Activated CD4-positive, alpha-beta T cell treated with anti-CD3 and anti-CD28 coated beads, Interleukin-2, amount 50 U/mL, for 16 hours (primary cell): ENCODE measurements around the gene PIK3R2.
"Not testable (repeated sequence)": the region's sequence is repeated elsewhere in the genome, so short reads cannot be mapped to it uniquely, and the experiment has no call there.

Source experiments
- DNase-seq: peaks from one replicate; pipeline ENCODE4 v3.0.0-alpha.2; 2020

Gene PIK3R2

DNA sequence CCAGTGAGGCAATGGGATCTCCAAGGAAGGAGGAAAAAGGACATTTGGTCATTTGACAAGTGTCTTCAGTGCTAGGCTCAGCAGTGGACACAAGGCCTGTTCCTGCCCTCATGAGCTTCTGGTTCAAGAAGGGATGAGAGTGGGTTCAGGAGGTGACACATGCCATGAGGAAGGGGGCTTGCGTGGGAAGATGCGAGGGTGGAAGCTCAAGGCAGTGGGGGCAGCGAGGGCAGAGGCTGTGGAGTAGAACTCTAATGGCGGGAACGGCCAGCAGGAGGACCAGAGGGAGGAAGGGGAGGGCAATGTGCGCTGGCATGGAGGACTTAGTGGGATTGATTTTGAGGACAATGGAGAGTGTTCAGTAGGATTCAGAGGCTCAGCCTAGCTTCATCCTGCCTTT is 3.3 kb downstream of the PIK3R2 start:
- DNase-seq, result no peak

- no peak for DNase-seq
Measured at GRCh38 chr19:18156841-18157464, 4.0 kb downstream of the PIK3R2 start.

- DNase-seq, result no peak
Measured at GRCh38 chr19:18157465-18158063, 4.6 kb downstream of the PIK3R2 start.

- no peak for DNase-seq
Measured at GRCh38 chr19:18158467-18158866, 5.5 kb downstream of the PIK3R2 start.

DNA sequence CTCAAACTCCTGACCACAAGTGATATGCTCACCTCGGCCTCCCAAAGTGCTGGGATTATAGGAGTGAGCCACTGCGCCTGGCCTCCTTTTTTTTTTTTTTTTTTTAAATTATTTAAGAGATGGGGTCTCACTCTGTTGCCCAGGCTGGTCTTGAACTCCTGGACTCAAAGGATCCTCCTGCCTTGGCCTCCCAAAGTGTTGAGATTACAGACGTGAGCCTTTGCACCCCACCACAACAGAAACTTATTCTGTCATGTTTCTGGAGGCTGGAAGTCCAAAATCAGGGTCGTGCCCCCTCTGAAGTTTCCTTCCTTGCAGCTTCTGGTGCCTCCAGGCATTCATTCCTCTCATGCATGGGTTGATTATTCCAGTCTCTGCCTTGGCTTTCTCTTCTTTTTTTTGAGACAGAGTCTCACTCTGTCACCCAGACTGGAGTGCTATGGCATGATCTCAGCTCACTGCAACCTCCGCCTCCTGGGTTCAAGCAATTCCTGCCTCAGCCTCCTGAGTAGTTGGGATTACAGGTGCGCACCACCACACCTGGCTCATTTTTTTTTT is 6.2 kb downstream of the PIK3R2 start:
- not testable (repeated sequence) for DNase-seq

- no peak for DNase-seq
Measured at GRCh38 chr19:18159810-18160209, 6.8 kb downstream of the PIK3R2 start.

DNA sequence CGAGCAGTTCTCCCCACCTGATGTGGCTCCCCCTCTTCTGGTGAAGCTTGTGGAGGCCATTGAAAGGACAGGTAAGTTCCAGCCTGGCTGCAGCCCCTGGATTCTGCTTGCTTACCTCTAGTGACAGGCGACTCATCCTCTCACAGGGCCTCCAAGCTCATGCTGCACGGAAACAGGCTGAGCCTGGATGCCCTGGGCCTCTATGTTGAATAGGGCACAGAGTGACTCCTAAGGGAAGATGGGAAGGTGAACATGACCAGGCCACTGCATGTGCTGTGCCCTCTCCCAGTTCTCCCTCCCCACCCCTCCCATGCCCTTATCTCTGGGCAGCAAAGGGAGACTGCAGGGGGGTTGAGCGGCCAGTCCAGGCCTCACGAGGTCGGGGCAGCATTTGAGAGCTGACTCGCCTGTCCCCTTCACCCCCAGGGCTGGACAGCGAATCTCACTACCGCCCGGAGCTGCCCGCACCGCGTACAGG is 7.6 kb downstream of the PIK3R2 start:
- no peak for DNase-seq

GRCh38 chr19:18160971-18161635 is 8.1 kb downstream of the PIK3R2 start:
- DNase-seq, result peak; percentile 80

- DNase-seq, result no peak
Measured at GRCh38 chr19:18161636-18162002, 8.7 kb downstream of the PIK3R2 start.

DNA sequence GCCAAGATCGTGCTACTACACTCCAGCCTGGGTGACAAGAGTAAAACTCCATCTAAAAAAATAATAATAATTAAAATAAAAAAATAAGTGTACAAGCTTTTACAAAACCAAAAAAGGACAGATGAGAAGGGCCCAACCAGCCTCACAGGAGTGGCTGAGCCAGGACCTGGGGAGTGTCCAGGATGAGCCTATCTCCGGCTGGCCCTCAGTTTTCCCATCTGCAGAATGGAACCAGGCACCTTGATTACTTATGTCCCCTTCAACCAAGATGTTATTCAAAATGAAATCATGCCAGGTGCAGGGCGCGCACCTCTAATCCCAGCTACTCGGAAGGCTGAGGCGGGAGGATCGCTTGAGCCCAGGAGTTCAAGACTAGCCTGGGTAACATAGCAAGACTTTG is 11.1 kb downstream of the PIK3R2 start:
- no peak for DNase-seq

- DNase-seq, result no peak
Measured at GRCh38 chr19:18165794-18166544, 13.0 kb downstream of the PIK3R2 start.

- no peak for DNase-seq
Measured at GRCh38 chr19:18167011-18167410, 14.0 kb downstream of the PIK3R2 start.

GRCh38 chr19:18167975-18168645 is 15.1 kb downstream of the PIK3R2 start:
- peak; percentile 71 for DNase-seq

- DNase-seq, result no peak
Measured at GRCh38 chr19:18168673-18169381, 15.9 kb downstream of the PIK3R2 start.

DNA sequence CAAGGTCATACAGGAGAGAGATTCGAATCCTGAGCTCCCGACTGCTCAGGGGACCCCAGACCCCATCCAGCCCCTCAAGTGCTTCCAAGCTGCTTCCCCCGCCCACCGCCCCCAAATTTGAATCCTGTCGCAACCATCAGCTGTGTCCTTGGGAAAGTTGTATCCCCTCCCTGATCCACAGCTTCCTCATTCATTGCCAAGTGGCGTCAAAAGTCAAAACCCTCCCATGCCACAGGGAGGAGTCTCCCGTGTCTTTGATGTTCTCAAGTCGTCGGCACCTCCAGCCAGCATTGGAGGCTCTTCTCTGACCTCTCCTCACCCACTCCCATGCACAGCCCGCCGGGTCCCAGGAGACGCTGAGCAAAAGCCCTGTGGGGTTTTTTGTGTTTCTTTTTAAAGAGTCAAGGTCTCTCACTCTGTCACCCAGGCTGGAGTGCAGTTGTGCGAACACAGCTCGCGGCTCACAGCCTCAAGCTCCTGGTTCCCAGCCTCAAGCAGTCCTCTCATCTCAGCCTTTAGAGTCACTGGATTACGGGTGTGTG is 17.8 kb downstream of the PIK3R2 start:
- no peak for DNase-seq

- DNase-seq, result no peak
Measured at GRCh38 chr19:18171605-18172327, 18.8 kb downstream of the PIK3R2 start.

DNA sequence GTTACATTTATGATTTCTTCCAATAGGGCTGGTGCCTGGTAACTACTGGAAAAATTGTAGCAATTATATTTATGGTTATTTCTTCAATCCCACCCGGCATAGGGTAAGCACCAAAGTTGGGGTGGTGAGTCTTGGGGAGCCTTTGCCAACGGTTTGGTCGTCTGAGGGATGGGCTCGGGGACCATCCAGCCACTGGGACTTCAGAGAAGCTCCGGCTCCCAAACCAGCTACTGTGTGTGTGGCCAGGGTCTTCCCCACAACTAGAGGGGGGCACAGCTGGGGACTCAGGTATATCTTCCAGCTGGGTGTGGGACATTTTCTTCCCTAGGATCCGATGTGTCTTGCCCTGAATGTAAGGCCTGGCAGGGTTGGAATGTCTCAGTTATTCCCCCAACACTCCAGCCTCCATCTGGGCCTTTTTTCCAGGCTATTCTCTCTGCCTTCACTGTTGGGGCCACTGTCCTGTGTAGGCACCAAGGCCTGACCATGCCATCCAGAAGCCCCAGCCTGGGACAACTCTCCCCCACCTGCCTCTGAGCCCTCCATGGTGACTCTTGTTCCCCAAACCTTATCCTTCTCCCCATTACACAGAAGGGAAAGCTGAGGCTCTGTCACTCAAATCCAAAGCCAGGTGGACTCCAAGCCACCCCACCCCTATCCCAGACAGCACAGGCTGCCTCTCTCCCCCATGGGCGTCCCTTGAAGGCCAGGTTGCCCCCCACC is 19.5 kb downstream of the PIK3R2 start:
- no peak for DNase-seq

- DNase-seq, result no peak
Measured at GRCh38 chr19:18173054-18173571, 20.1 kb downstream of the PIK3R2 start.

DNA sequence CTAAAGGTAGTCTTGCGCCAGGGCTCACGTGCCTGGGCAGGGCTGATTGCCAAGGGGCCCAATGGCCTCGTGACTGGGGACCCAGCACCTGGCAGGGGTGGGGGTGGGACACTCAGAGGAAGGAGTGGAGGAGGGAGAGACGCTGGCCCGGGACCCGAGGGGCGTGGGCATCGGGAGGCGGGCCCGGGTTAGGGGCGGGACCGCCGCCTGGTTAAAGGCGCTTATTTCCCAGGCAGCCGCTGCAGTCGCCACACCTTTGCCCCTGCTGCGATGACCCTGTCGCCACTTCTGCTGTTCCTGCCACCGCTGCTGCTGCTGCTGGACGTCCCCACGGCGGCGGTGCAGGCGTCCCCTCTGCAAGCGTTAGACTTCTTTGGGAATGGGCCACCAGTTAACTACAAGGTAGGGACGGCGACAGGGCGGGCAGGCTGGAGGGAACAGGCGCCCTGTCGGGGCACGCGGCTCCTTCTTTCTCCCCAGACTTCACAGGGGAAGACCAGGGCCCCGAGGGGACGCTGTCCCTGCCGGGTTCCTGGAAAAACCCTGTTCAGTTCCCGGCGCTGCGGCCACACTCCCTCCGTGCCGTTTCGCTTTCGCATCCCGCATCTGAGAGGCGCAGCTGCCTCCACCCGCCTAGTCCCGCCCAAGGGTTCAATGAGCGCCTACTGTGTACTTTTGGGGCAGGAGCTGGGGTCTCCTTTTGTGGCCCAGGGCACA is 20.8 kb downstream of the PIK3R2 start, which contains the start of gene IFI30:
IFI30 (plus strand) TSS at position 242 of the 717 bp plus-strand sequence; CDS start at position 271, 29 bp downstream.
- peak; percentile 77 for DNase-seq
